Measurements from ENCODE around the gene SPTLC3. TPM values are rescaled to one million over a fixed set of nuclear protein-coding genes. Genes with fewer than 3 reads are reported as not detected.
A peak's percentile ranks its signal among the peaks of the same experiment; 100 is the strongest.

Gene SPTLC3
- total and polyA plus RNA-seq, 4 donors, result 3.0 to 23.2 (median 11.9) TPM

- DNase-seq (no peak), ATAC-seq (ENCODE audit: insufficient read depth, low FRiP score) (no peak)
- Histone ChIP-seq H3K9ac (ENCODE audit: insufficient read depth in 1 of 2, low read length in 2 of 2) (no peak overlapping the region), H3K9me3 (ENCODE audit: control insufficient read depth in 4 of 4, insufficient read depth in 3 of 4, low read length in 3 of 4) (peaks cover 0 to 6% (median 4%) of the 10 kb centered on the region in 4 donors), H3K27me3 (ENCODE audit: control insufficient read depth in 3 of 3, insufficient read depth in 3 of 3, low read length in 2 of 3) (no peaks in the 10 kb centered on the region), H3K4me1 (ENCODE audit: control insufficient read depth in 5 of 5, insufficient read depth in 5 of 5, low read length in 5 of 5) (peaks cover 0 to 3% (median 0%) of the 10 kb centered on the region in 5 donors), H3K4me3 (no peak overlapping the region), H3K27ac (ENCODE audit: low read depth in 1 of 2, low read length in 1 of 2) (no peak overlapping the region), H3K36me3 (ENCODE audit: control insufficient read depth in 4 of 4, insufficient read depth in 4 of 4, low read length in 4 of 4) (peaks cover 0 to 2% (median 0%) of the 10 kb centered on the region in 4 donors)
- no peak for TF ChIP-seq CTCF (IDR thresholded peaks at IDR 0.05; ENCODE audit: control extremely low read depth, extremely low read depth)
- WGBS, 2 donors, result 95 to 99% methylated on average over 1 of the region's 1 CpG
Observed at GRCh38 chr20:13025181-13025580, 16.4 kb downstream of the SPTLC3 start.

GRCh38 chr20:13028001-13028400 lies 19.2 kb downstream of the SPTLC3 start:
- TF ChIP-seq CTCF (IDR thresholded peaks at IDR 0.05; ENCODE audit: control extremely low read depth, extremely low read depth), result no peak
- ATAC-seq (ENCODE audit: insufficient read depth, low FRiP score), result no peak
- no peak overlapping the region for H3K27ac ChIP-seq (ENCODE audit: low read depth in 1 of 2, low read length in 1 of 2)
- H3K27me3 ChIP-seq (ENCODE audit: control insufficient read depth in 3 of 3, insufficient read depth in 3 of 3, low read length in 2 of 3), result no peaks in the 10 kb centered on the region
- H3K4me1 ChIP-seq (ENCODE audit: control insufficient read depth in 5 of 5, insufficient read depth in 5 of 5, low read length in 5 of 5), result peaks cover 0 to 3% (median 0%) of the 10 kb centered on the region in 5 donors
- WGBS, 2 donors, result 64 to 68% methylated on average over 4 of the region's 4 CpGs
- no peak overlapping the region for H3K4me3 ChIP-seq
- H3K9me3 ChIP-seq (ENCODE audit: control insufficient read depth in 4 of 4, insufficient read depth in 3 of 4, low read length in 3 of 4), result no peaks in the 10 kb centered on the region
- H3K36me3 ChIP-seq (ENCODE audit: control insufficient read depth in 4 of 4, insufficient read depth in 4 of 4, low read length in 4 of 4), result no peaks in the 10 kb centered on the region
- DNase-seq, result no peak
- H3K9ac ChIP-seq (ENCODE audit: insufficient read depth in 1 of 2, low read length in 2 of 2), result no peak overlapping the region

- Histone ChIP-seq H3K36me3 (ENCODE audit: control insufficient read depth in 4 of 4, insufficient read depth in 4 of 4, low read length in 4 of 4) (no peaks in the 10 kb centered on the region), H3K27ac (ENCODE audit: low read depth in 1 of 2, low read length in 1 of 2) (no peak overlapping the region), H3K9me3 (ENCODE audit: control insufficient read depth in 4 of 4, insufficient read depth in 3 of 4, low read length in 3 of 4) (no peaks in the 10 kb centered on the region), H3K9ac (ENCODE audit: insufficient read depth in 1 of 2, low read length in 2 of 2) (no peak overlapping the region), H3K4me3 (no peak overlapping the region), H3K4me1 (ENCODE audit: control insufficient read depth in 5 of 5, insufficient read depth in 5 of 5, low read length in 5 of 5) (peaks cover 0 to 3% (median 0%) of the 10 kb centered on the region in 5 donors), H3K27me3 (ENCODE audit: control insufficient read depth in 3 of 3, insufficient read depth in 3 of 3, low read length in 2 of 3) (no peaks in the 10 kb centered on the region)
- no peak for TF ChIP-seq CTCF (IDR thresholded peaks at IDR 0.05; ENCODE audit: control extremely low read depth, extremely low read depth)
- peak in 1 of 3 donors; percentile 12 for DNase-seq
- WGBS, 2 donors, result 57 to 62% methylated on average over 3 of the region's 3 CpGs
- ATAC-seq (ENCODE audit: insufficient read depth, low FRiP score), result no peak
Observed at GRCh38 chr20:13028673-13029072, 19.9 kb downstream of the SPTLC3 start.
